Measurements from ENCODE around the gene ZP2.
"Not testable (repeated sequence)": the region's sequence is repeated elsewhere in the genome, so short reads cannot be mapped to it uniquely, and the experiment has no call there.

Gene ZP2

GRCh38 chr16:21208446-21209230 is 2.7 kb downstream of the ZP2 start:
- no peak for DNase-seq

GRCh38 chr16:21206550-21206949 is 4.8 kb downstream of the ZP2 start:
- no peak for DNase-seq

- DNase-seq = no peak
Observed at GRCh38 chr16:21205303-21205702, 6.1 kb downstream of the ZP2 start.

- no peak for DNase-seq
Observed at GRCh38 chr16:21203155-21203797, 8.1 kb downstream of the ZP2 start.

GRCh38 chr16:21199607-21200218 is 11.7 kb downstream of the ZP2 start:
- DNase-seq = no peak

GRCh38 chr16:21197621-21198020 is 13.8 kb downstream of the ZP2 start:
- no peak for DNase-seq

- DNase-seq = no peak
Observed at GRCh38 chr16:21197112-21197511, 14.3 kb downstream of the ZP2 start.

- DNase-seq = not testable (repeated sequence)
Observed at GRCh38 chr16:21195330-21195729, 16.0 kb downstream of the ZP2 start.

GRCh38 chr16:21194771-21195301 is 16.5 kb downstream of the ZP2 start:
- DNase-seq = no peak

- DNase-seq = no peak
Observed at GRCh38 chr16:21192991-21193390, 18.4 kb downstream of the ZP2 start.

GRCh38 chr16:21190599-21190998 is 20.8 kb downstream of the ZP2 start:
- no peak for DNase-seq

GRCh38 chr16:21190013-21190412 is 21.4 kb downstream of the ZP2 start:
- DNase-seq = no peak

- no peak for DNase-seq
Observed at GRCh38 chr16:21189311-21189710, 22.1 kb downstream of the ZP2 start.

- DNase-seq = no peak
Observed at GRCh38 chr16:21186326-21186691, 25.1 kb downstream of the ZP2 start.

- no peak for DNase-seq
Observed at GRCh38 chr16:21185659-21186325, 25.6 kb downstream of the ZP2 start.

- no peak for DNase-seq
Observed at GRCh38 chr16:21184834-21185233, 26.5 kb downstream of the ZP2 start.

- no peak for DNase-seq
Observed at GRCh38 chr16:21183995-21184394, 27.4 kb downstream of the ZP2 start.

- no peak for DNase-seq
Observed at GRCh38 chr16:21179983-21180365, 31.4 kb downstream of the ZP2 start.

- no peak for DNase-seq
Observed at GRCh38 chr16:21179126-21179982, 32.0 kb downstream of the ZP2 start.

GRCh38 chr16:21175397-21175796 is 36.0 kb downstream of the ZP2 start:
- DNase-seq = no peak

GRCh38 chr16:21172650-21173049 is 38.7 kb downstream of the ZP2 start:
- no peak for DNase-seq

- not testable (repeated sequence) for DNase-seq
Observed at GRCh38 chr16:21170116-21170515, 41.3 kb downstream of the ZP2 start.

Data from activated naive CD4-positive, alpha-beta T cell (primary cell).